Activated CD4-positive, alpha-beta T cell treated with anti-CD3 and anti-CD28 coated beads, Interleukin-2, amount 10 ng/mL, durations not matched to agents 24 days and 14 days (primary cell): Measurements from ENCODE around the gene WDR19. TPM values are rescaled to one million over a fixed set of nuclear protein-coding genes. Genes with fewer than 3 reads are reported as not detected.
"Not testable (repeated sequence)": the region's sequence is repeated elsewhere in the genome, so short reads cannot be mapped to it uniquely, and the experiment has no call there.

Experiments
- DNase-seq: peaks from one replicate; pipeline ENCODE4 v3.0.0; 2022
- H3K27ac Mint-ChIP-seq: one replicate; pipeline ENCODE4 v1.8.0; 2022; ENCODE audit warnings: mild to moderate bottlenecking, mixed read lengths
- H3K27me3 Mint-ChIP-seq: one replicate; pipeline ENCODE4 v1.8.0; 2022; ENCODE audit warnings: mixed read lengths
- H3K36me3 Mint-ChIP-seq: one replicate; pipeline ENCODE4 v1.8.0; 2022; ENCODE audit warnings: low read depth, mild to moderate bottlenecking, mixed read lengths
- H3K4me1 Mint-ChIP-seq: one replicate; pipeline ENCODE4 v1.8.0; 2021; ENCODE audit warnings: mixed read lengths
- H3K4me3 Mint-ChIP-seq: one replicate; pipeline ENCODE4 v1.8.0; 2022; ENCODE audit warnings: mild to moderate bottlenecking, moderate library complexity, mixed read lengths
- H3K9me3 Mint-ChIP-seq: one replicate; pipeline ENCODE4 v1.8.0; 2021; ENCODE audit warnings: mixed read lengths
- intact Hi-C: fragments of 100-400 bp; cut with micrococcal nuclease; formaldehyde crosslinking; loops from one replicate; pipeline ENCODE4 v1.15.1; 2023
- total RNA-seq: library from RNA; stranded (reverse); gene quantifications from 2 replicates; pipeline ENCODE4 v1.2.3, GENCODE V29; 2022

The WDR19 gene
- total RNA-seq, 1 donor from 2014 or later = 15.6 TPM

DNA sequence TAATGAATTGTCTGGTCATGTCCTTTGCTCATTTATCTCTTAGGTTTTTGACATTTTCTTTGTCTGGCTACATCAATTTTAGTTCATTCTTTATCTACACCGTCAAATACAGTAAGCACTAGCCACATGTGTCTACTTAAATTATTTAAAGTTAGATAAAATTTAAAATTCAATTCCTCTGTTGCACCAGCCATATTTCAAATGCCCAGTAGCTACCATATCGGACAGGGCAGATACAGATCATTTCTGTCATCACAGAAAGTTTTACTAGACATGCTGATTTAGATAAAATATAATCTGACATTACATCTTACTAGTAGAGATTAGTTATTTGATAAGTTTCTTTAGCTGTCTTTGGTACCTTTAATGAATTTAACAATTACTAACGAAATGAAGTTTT lies 61.1 kb downstream of the WDR19 start:
- DNase-seq = no peak
- H3K27me3 Mint-ChIP-seq = no peaks in the 10 kb centered on the region
- peaks cover 4% of the 10 kb centered on the region for H3K9me3 Mint-ChIP-seq
- H3K4me1 Mint-ChIP-seq = no peaks in the 10 kb centered on the region
- H3K4me3 Mint-ChIP-seq = no peak overlapping the region
- intact Hi-C loops = no loop called here
- no peak overlapping the region for H3K27ac Mint-ChIP-seq
- peaks cover 2% of the 10 kb centered on the region for H3K36me3 Mint-ChIP-seq

GRCh38 chr4:39255266-39255665 lies 72.9 kb downstream of the WDR19 start:
- Mint-ChIP-seq H3K4me3 (no peak overlapping the region), H3K9me3 (peaks cover 2% of the 10 kb centered on the region), H3K4me1 (no peaks in the 10 kb centered on the region), H3K27ac (no peak overlapping the region), H3K27me3 (no peaks in the 10 kb centered on the region), H3K36me3 (peaks cover 1% of the 10 kb centered on the region)
- DNase-seq = no peak
- intact Hi-C loops = no loop called here

DNA sequence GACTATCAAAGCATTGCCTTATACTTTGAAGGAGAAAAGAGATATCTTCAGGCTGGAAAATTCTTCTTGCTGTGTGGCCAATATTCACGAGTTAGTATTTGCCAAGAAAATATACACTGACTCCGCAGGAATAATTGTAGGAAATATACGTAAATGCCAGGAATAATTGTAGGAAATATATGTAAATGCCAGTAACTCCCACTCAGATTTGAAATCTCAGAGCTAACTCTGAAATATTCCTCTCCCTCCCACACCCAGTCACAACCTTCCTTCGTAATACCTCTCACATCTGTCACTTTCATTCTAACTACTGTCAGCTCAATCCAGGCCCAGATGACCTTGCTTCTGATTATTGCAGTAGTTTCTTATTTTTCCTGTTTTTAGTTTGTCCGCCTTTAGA lies 73.5 kb downstream of the WDR19 start:
- Mint-ChIP-seq H3K27ac (no peak overlapping the region), H3K27me3 (no peaks in the 10 kb centered on the region), H3K4me1 (no peaks in the 10 kb centered on the region), H3K36me3 (peaks cover 1% of the 10 kb centered on the region), H3K9me3 (no peaks in the 10 kb centered on the region), H3K4me3 (no peak overlapping the region)
- DNase-seq = no peak
- intact Hi-C loops = no loop called here

- intact Hi-C loops = no loop called here
- Mint-ChIP-seq H3K27ac (no peak overlapping the region), H3K4me3 (no peak overlapping the region), H3K27me3 (no peaks in the 10 kb centered on the region), H3K36me3 (peaks cover 1% of the 10 kb centered on the region), H3K9me3 (no peaks in the 10 kb centered on the region), H3K4me1 (no peaks in the 10 kb centered on the region)
- no peak for DNase-seq
Measured at GRCh38 chr4:39256436-39256835, 74.1 kb downstream of the WDR19 start.

DNA sequence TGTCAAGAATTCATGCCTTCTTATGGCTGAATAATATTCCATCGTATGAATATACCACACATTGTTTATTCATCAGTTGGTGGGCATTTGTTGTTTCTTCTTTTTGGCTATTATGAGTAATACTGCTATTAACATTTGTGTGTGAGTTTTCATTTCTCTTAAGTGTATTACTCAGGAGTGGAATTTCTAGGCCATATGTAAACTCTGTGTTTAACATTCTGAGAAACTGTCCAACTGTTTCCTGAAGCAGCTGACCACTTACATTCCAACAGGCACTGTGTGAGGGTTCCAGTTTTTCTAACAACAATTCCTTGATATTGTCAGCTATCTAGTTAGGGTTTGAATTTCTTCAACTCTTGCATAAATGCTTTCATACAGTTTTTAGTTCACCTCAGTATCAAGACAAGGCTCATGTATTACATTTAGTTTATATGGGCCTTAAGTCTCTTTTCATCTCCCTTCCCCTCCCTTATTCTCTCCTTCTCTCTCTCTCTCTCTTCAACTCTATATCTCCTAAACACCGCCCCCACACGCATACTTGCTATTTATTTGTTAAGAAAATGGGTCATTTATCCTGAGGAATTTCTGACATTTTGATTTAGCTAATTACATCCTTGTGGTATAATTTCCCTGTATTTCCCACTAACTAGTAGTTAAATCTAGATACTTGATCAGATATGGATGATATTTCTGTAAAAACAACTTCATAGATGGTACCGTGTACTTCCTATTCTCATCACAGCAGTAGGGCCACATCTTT lies 77.4 kb downstream of the WDR19 start:
- H3K4me1 Mint-ChIP-seq = no peaks in the 10 kb centered on the region
- H3K36me3 Mint-ChIP-seq = peaks cover 1% of the 10 kb centered on the region
- DNase-seq = no peak

DNA sequence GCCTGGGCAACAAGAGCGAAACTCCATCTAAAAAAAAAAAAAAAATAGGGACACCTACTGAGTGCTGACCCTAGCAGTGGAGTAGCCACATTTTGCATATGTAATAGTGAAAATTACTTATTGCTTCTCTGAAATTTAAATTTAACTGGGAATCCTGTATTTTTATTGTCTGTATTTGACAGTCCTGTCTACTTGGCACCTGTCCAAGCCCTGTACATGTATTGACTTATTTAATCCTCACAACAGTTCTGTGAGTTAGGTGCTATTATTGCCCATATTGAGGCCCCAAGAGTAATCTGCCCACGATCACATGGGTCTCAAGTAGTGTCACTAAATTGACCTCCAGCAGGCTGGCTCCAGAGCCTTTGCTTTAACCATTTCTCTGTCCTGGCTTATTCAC lies 81.6 kb downstream of the WDR19 start:
- Mint-ChIP-seq H3K4me1 (no peaks in the 10 kb centered on the region), H3K36me3 (peaks cover 1% of the 10 kb centered on the region), H3K27me3 (no peaks in the 10 kb centered on the region), H3K27ac (no peak overlapping the region), H3K9me3 (no peaks in the 10 kb centered on the region), H3K4me3 (no peak overlapping the region)
- intact Hi-C loops = no loop called here
- DNase-seq = no peak

More for the DNA sequence above, 77.4 kb downstream of the WDR19 start:
- no peaks in the 10 kb centered on the region for H3K9me3 Mint-ChIP-seq
- no peaks in the 10 kb centered on the region for H3K27me3 Mint-ChIP-seq
- H3K4me3 Mint-ChIP-seq = no peak overlapping the region
- intact Hi-C loops = no loop called here
- no peak overlapping the region for H3K27ac Mint-ChIP-seq

DNA sequence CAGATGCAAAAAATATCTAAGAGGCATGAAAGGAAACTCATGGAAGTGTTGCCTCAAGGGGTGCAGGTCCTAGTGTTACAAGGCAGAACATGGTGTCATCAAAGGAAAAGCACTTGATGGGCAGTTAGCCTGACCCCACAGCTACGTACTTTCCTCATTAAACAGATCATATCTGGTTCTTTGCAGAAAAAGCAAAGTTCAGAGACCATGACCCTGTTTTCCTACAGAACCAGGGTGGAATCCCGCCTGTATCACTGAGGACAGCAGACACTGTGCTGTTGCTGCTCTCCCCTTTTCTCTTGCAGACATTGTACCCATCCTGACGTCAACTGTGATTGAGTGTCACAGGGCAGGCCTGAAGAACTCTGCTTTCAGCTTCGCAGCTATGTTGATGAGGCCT lies 92.2 kb downstream of the WDR19 start:
- H3K27ac Mint-ChIP-seq = no peak overlapping the region
- intact Hi-C loops = no loop called here
- no peak overlapping the region for H3K4me3 Mint-ChIP-seq
- peaks cover 5% of the 10 kb centered on the region for H3K36me3 Mint-ChIP-seq
- no peaks in the 10 kb centered on the region for H3K27me3 Mint-ChIP-seq
- DNase-seq = no peak
- no peaks in the 10 kb centered on the region for H3K9me3 Mint-ChIP-seq
- no peaks in the 10 kb centered on the region for H3K4me1 Mint-ChIP-seq

DNA sequence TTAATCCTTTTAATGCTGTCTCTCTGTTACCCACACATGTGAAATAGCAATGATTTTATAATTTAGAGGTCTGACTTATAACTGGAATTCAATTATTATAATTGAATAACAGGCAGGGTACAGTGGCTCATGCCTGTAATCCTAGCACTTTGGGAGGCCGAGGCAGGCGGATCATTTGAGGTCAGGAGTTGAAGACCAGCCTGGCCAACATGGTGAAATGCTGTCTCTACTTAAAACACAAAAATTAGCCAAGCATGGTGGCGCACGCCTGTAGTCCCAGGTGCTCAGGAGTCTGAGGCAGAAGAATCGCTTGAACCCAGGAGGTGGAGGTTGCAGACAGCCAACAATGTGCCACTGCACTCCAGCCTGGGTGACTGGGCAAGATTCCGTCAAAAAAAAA lies 95.3 kb downstream of the WDR19 start:
- H3K4me3 Mint-ChIP-seq, DNase-seq, H3K9me3 Mint-ChIP-seq, intact Hi-C loops, H3K27me3 Mint-ChIP-seq, H3K4me1 Mint-ChIP-seq, H3K36me3 Mint-ChIP-seq, H3K27ac Mint-ChIP-seq: not testable (repeated sequence)

GRCh38 chr4:39278476-39278875 lies 96.1 kb downstream of the WDR19 start:
- no peak for DNase-seq

DNA sequence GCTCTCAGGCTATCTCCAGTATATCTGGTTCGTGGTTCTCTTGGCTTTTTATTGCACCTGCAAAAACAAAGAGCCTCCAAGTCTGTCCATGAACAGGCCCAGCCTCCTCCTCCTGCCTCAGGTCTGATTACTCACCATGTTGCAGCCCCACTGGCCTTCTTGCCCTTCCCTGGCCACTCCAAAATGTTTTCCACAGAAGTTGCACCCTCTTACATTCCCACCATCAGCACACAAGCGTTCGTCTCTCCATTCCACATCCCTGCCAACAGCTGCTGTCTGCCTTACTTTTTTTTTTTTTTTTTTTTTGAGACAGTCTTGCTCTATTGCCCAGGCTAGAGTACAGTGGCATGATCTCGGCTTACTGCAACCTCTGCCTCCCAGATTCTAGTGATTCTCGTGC lies 97.1 kb downstream of the WDR19 start:
- Mint-ChIP-seq H3K27ac (no peak overlapping the region), H3K4me1 (no peaks in the 10 kb centered on the region), H3K9me3 (no peaks in the 10 kb centered on the region), H3K36me3 (peaks cover 14% of the 10 kb centered on the region), H3K27me3 (no peaks in the 10 kb centered on the region), H3K4me3 (no peak overlapping the region)
- DNase-seq = no peak
- intact Hi-C loops = no loop called here

More at GRCh38 chr4:39278476-39278875, 96.1 kb downstream of the WDR19 start:
- intact Hi-C loops = no loop called here
- peaks cover 8% of the 10 kb centered on the region for H3K36me3 Mint-ChIP-seq
- no peak overlapping the region for H3K4me3 Mint-ChIP-seq
- no peaks in the 10 kb centered on the region for H3K4me1 Mint-ChIP-seq
- H3K27ac Mint-ChIP-seq = no peak overlapping the region
- no peaks in the 10 kb centered on the region for H3K27me3 Mint-ChIP-seq
- no peaks in the 10 kb centered on the region for H3K9me3 Mint-ChIP-seq

DNA sequence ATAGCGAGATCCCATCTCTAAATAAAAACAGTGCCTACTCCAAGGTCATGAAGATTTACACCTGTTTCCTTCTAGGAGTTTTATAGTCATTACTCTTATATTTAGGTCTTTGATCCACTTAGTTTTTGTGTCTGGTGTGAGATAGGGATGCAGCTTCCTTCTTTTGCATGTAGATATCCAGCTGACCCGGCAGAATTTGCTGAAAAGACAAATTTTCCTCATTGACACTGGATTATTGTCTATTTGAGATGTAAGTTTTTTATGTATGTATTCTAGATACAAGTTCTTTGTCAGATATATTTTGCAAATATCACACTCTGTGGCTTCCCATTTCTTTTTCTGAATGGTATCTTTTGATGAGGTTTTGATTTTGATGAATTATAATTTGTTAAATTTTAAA lies 98.4 kb downstream of the WDR19 start:
- Mint-ChIP-seq H3K27ac (no peak overlapping the region), H3K9me3 (no peaks in the 10 kb centered on the region), H3K4me3 (no peak overlapping the region), H3K4me1 (no peaks in the 10 kb centered on the region), H3K27me3 (no peaks in the 10 kb centered on the region), H3K36me3 (peaks cover 23% of the 10 kb centered on the region)
- DNase-seq = no peak
- intact Hi-C loops = no loop called here

GRCh38 chr4:39285111-39285795 lies 102.9 kb downstream of the WDR19 start:
- no peak for DNase-seq
- Mint-ChIP-seq H3K36me3 (peaks cover 55% of the 10 kb centered on the region), H3K4me3 (no peak overlapping the region), H3K27ac (no peak overlapping the region), H3K27me3 (no peaks in the 10 kb centered on the region), H3K4me1 (peaks cover 5% of the 10 kb centered on the region), H3K9me3 (no peaks in the 10 kb centered on the region)
- intact Hi-C loops = no loop called here

DNA sequence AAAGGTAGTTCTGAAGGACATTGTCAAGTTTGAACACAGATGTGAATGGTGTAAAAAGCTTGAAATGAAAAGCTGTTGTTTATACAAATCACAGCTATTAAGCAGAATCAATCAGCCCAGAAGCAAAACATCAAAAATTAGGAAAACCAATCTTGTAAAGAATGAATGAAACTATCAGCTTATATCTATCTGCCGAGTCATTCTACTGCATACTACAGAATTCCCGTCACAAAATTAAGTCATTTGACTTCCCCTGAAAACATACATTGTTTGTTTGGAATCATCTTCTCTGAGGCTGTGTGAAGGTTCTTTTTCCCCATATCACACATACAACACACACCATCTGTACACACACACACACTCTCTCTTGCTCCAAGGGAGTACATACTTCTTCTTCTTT lies 103.5 kb downstream of the WDR19 start:
- Mint-ChIP-seq H3K9me3 (no peaks in the 10 kb centered on the region), H3K4me1 (peaks cover 5% of the 10 kb centered on the region), H3K27me3 (no peaks in the 10 kb centered on the region), H3K4me3 (no peak overlapping the region), H3K36me3 (peaks cover 58% of the 10 kb centered on the region), H3K27ac (no peak overlapping the region)
- intact Hi-C loops = no loop called here
- no peak for DNase-seq

- intact Hi-C loops = no loop called here
Measured at GRCh38 chr4:39286263-39286662, 103.9 kb downstream of the WDR19 start.

More at GRCh38 chr4:39286263-39286662, 103.9 kb downstream of the WDR19 start:
- Mint-ChIP-seq H3K4me1 (peaks cover 5% of the 10 kb centered on the region), H3K36me3 (peaks cover 62% of the 10 kb centered on the region), H3K4me3 (no peak overlapping the region), H3K9me3 (no peaks in the 10 kb centered on the region), H3K27me3 (no peaks in the 10 kb centered on the region), H3K27ac (no peak overlapping the region)
- DNase-seq = no peak
